ENCODE data around the gene PIK3C2G.

- TF ChIP-seq CTCF (conservative IDR thresholded peaks at IDR 0.05; ENCODE audit: low read depth, low read length) (no peak), EZH2 (IDR thresholded peaks at IDR 0.05; ENCODE audit: low read length, unreplicated experiment) (no peak), EZH2phosphoT487 (IDR thresholded peaks at IDR 0.05; ENCODE audit: borderline replicate concordance, low read length) (no peak)
Observed at GRCh38 chr12:18676996-18677588, 415.8 kb downstream of the PIK3C2G start.

Measured in PC-3 (cell line).